HG03469 (cell line): ENCODE measurements around the gene PIGS.
"Not testable (repeated sequence)": the region's sequence is repeated elsewhere in the genome, so short reads cannot be mapped to it uniquely, and the experiment has no call there.

Experiments used
- ATAC-seq: cut with Tn5 transposase; IDR thresholded peaks from one replicate; pipeline ENCODE4 v1.9.1; 2021; ENCODE audit warnings: mild to moderate bottlenecking, moderate library complexity, moderate number of reproducible peaks; ENCODE audit not compliant: unreplicated experiment

Gene PIGS

GRCh38 chr17:28571361-28572122 lies at the start of gene PIGS:
PIGS (minus strand) TSS chr17:28571524; CDS start chr17:28571496, 28 bp downstream.
- peak; percentile 57 for ATAC-seq

GRCh38 chr17:28620010-28620409 lies 48.7 kb upstream of the PIGS start:
- no peak for ATAC-seq

GRCh38 chr17:28618464-28618863 lies 47.1 kb upstream of the PIGS start:
- no peak for ATAC-seq

GRCh38 chr17:28616281-28616680 lies 45.0 kb upstream of the PIGS start:
- ATAC-seq, result no peak

- ATAC-seq, result no peak
These were observed 44.1 kb upstream of the PIGS start for GRCh38 chr17:28615260-28615940.

GRCh38 chr17:28613931-28614381 lies 42.6 kb upstream of the PIGS start, which contains the start of gene RSKR:
RSKR (minus strand) TSS chr17:28614185; CDS start chr17:28614161, 24 bp downstream.
- ATAC-seq, result no peak

GRCh38 chr17:28612936-28613872 lies 41.9 kb upstream of the PIGS start:
- ATAC-seq, result no peak

- no peak for ATAC-seq
These were observed 41.2 kb upstream of the PIGS start for GRCh38 chr17:28612531-28612930.

- no peak for ATAC-seq
These were observed 39.1 kb upstream of the PIGS start for GRCh38 chr17:28610376-28610775.

- not testable (repeated sequence) for ATAC-seq
These were observed 32.7 kb upstream of the PIGS start for GRCh38 chr17:28604031-28604430.

- peak; percentile 34 for ATAC-seq
These were observed 28.2 kb upstream of the PIGS start for GRCh38 chr17:28599311-28600184.

GRCh38 chr17:28598799-28599310 lies 27.5 kb upstream of the PIGS start, which contains the start of gene SPAG5:
SPAG5 (minus strand) TSS chr17:28599025; CDS start chr17:28598946, 79 bp downstream.
- ATAC-seq, result peak; percentile 57

GRCh38 chr17:28598389-28598788 lies 27.1 kb upstream of the PIGS start:
- no peak for ATAC-seq

GRCh38 chr17:28597606-28598383 lies 26.5 kb upstream of the PIGS start:
- ATAC-seq, result no peak

GRCh38 chr17:28592260-28592659 lies 20.9 kb upstream of the PIGS start:
- no peak for ATAC-seq

GRCh38 chr17:28585851-28586250 lies 14.5 kb upstream of the PIGS start:
- no peak for ATAC-seq

GRCh38 chr17:28584434-28584833 lies 13.1 kb upstream of the PIGS start:
- ATAC-seq, result no peak

GRCh38 chr17:28582513-28582912 lies 11.2 kb upstream of the PIGS start:
- no peak for ATAC-seq

- ATAC-seq, result no peak
These were observed 9.6 kb upstream of the PIGS start for GRCh38 chr17:28580959-28581358.
